ENCODE results near the gene MSMO1. TPM values are rescaled to one million over a fixed set of nuclear protein-coding genes. Genes with fewer than 3 reads are reported as not detected.

MSMO1 gene
- polyA plus RNA-seq, 1 of the 3 experiments (the other 2 are of a cell fraction): 13.2 TPM

- TF ChIP-seq, protein P1, sequence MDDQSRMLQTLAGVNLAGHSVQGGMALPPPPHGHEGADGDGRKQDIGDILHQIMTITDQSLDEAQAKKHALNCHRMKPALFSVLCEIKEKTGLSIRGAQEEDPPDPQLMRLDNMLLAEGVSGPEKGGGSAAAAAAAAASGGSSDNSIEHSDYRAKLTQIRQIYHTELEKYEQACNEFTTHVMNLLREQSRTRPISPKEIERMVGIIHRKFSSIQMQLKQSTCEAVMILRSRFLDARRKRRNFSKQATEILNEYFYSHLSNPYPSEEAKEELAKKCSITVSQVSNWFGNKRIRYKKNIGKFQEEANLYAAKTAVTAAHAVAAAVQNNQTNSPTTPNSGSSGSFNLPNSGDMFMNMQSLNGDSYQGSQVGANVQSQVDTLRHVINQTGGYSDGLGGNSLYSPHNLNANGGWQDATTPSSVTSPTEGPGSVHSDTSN (IDR thresholded peaks at IDR 0.05): peak; percentile 30; the same call in 1 of the 2 replicates
- TF ChIP-seq MAX (IDR thresholded peaks at IDR 0.05; ENCODE audit: low read depth) (no peak), NRF1 (IDR thresholded peaks at IDR 0.05; ENCODE audit: low read depth, low read length) (no peak), NFIC (IDR thresholded peaks at IDR 0.05; ENCODE audit: borderline replicate concordance) (peak; percentile 10; the same call in 1 of the 2 replicates), RAD21 (IDR thresholded peaks at IDR 0.05; ENCODE audit: low read length) (no peak), ELF1 (IDR thresholded peaks at IDR 0.05) (no peak)
- TF ChIP-seq, protein P2, sequence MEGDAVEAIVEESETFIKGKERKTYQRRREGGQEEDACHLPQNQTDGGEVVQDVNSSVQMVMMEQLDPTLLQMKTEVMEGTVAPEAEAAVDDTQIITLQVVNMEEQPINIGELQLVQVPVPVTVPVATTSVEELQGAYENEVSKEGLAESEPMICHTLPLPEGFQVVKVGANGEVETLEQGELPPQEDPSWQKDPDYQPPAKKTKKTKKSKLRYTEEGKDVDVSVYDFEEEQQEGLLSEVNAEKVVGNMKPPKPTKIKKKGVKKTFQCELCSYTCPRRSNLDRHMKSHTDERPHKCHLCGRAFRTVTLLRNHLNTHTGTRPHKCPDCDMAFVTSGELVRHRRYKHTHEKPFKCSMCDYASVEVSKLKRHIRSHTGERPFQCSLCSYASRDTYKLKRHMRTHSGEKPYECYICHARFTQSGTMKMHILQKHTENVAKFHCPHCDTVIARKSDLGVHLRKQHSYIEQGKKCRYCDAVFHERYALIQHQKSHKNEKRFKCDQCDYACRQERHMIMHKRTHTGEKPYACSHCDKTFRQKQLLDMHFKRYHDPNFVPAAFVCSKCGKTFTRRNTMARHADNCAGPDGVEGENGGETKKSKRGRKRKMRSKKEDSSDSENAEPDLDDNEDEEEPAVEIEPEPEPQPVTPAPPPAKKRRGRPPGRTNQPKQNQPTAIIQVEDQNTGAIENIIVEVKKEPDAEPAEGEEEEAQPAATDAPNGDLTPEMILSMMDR (IDR thresholded peaks at IDR 0.05): no peak
These were observed 1.5 kb upstream of the MSMO1 start (continued) for GRCh38 chr4:165325732-165326512.

- Histone ChIP-seq H3K4me3 (ENCODE audit: low read depth in 2 of 2, low read length in 1 of 2) (peak overlapping the region; percentile 89 to 99), H3K79me2 (ENCODE audit: insufficient read depth) (peaks cover 37% of the 10 kb centered on the region), H3K27me3 (ENCODE audit: insufficient read depth) (no peaks in the 10 kb centered on the region), H3K9ac (peak overlapping the region; percentile 71), H3K4me2 (peak overlapping the region; percentile 83), H2AFZ (ENCODE audit: low read depth) (peak overlapping the region; percentile 93), H3K27ac (ENCODE audit: low read depth in 2 of 2, low read length in 1 of 2) (peak overlapping the region; percentile 80 to 93), H4K20me1 (ENCODE audit: insufficient read depth) (no peaks in the 10 kb centered on the region), H3F3A (replicated peaks; ENCODE audit: insufficient read depth) (peaks cover 8% of the 10 kb centered on the region), H3K9me3 (no peaks in the 10 kb centered on the region), H3K36me3 (replicated peaks in 1 of 2; ENCODE audit: control insufficient read depth in 1 of 2, insufficient read depth in 2 of 2, low read length in 1 of 2) (peaks cover 19 to 26% of the 10 kb centered on the region in 2 experiments), H3K4me1 (ENCODE audit: control insufficient read depth in 1 of 2, insufficient read depth in 2 of 2, low read depth in 1 of 2, low read length in 1 of 2) (peaks cover 6 to 16% of the 10 kb centered on the region in 2 experiments; a peak in 3 of 4 replicates), H3K9me2 (no peaks in the 10 kb centered on the region)
- POLR2A ChIA-PET: interaction anchor here (0.5 to 1.1 kb wide), 2 partner anchors 23 to 52 kb away, joined by 4 to 6 read pairs; partner anchors contain the start of gene CPE
- CTCF ChIA-PET: interaction anchor here (0.6 to 0.9 kb wide), 3 partner anchors 37 to 197 kb away, joined by 3 read pairs; no protein-coding TSS in a partner anchor
- DNase-seq: peak; percentile 41
- TF ChIP-seq RCOR1 (IDR thresholded peaks at IDR 0.05; ENCODE audit: low read length) (no peak), YY1 (IDR thresholded peaks at IDR 0.05; ENCODE audit: low read depth) (no peak), FOXM1 (IDR thresholded peaks at IDR 0.05; ENCODE audit: low read depth) (no peak), IRF3 (IDR thresholded peaks at IDR 0.05; ENCODE audit: low read depth, low read length) (no peak), GATA2 (CRISPR knock-in tag; IDR thresholded peaks at IDR 0.05) (peak; percentile 52)
- TF ChIP-seq, protein P1 (IDR thresholded peaks at IDR 0.05): no peak
- 2% methylated on average over 11 of the region's 14 CpGs for WGBS (ENCODE audit: low lambda C conversion rate)
These were observed 648 bp upstream of the MSMO1 start for GRCh38 chr4:165326831-165327210.

Data from SK-N-SH (cell line).